NB4 (cell line): ENCODE data around the gene TBC1D26.
"Not testable (repeated sequence)": the region's sequence is repeated elsewhere in the genome, so short reads cannot be mapped to it uniquely, and the experiment has no call there.

Source experiments
- CTCF ChIP-seq: IDR thresholded peaks from one replicate; pipeline ENCODE4 v1.5.1; 2012; ENCODE audit warnings: low read depth, low read length
- MAX ChIP-seq: IDR thresholded peaks from 2 replicates; pipeline ENCODE4 v1.6.1; 2011; ENCODE audit warnings: low read depth, low read length
- MYC ChIP-seq: IDR thresholded peaks from 2 replicates; pipeline ENCODE4 v1.6.1; 2011; ENCODE audit warnings: low read depth, low read length
- POLR2A ChIP-seq: IDR thresholded peaks from 2 replicates; pipeline ENCODE4 v1.6.1; 2011; ENCODE audit warnings: mild to moderate bottlenecking; ENCODE audit not compliant: insufficient read length; ENCODE audit errors: extremely low read depth

- TF ChIP-seq MAX, CTCF, POLR2A, MYC: not testable (repeated sequence)
These were observed 23.2 kb upstream of the TBC1D26 start for GRCh38 chr17:15708879-15709278.
